ENCODE results near the gene CFAP61.

Gene CFAP61

GRCh38 chr20:20010639-20011500, 41.5 kb upstream of the CFAP61 start:
- TF ChIP-seq, protein P1, sequence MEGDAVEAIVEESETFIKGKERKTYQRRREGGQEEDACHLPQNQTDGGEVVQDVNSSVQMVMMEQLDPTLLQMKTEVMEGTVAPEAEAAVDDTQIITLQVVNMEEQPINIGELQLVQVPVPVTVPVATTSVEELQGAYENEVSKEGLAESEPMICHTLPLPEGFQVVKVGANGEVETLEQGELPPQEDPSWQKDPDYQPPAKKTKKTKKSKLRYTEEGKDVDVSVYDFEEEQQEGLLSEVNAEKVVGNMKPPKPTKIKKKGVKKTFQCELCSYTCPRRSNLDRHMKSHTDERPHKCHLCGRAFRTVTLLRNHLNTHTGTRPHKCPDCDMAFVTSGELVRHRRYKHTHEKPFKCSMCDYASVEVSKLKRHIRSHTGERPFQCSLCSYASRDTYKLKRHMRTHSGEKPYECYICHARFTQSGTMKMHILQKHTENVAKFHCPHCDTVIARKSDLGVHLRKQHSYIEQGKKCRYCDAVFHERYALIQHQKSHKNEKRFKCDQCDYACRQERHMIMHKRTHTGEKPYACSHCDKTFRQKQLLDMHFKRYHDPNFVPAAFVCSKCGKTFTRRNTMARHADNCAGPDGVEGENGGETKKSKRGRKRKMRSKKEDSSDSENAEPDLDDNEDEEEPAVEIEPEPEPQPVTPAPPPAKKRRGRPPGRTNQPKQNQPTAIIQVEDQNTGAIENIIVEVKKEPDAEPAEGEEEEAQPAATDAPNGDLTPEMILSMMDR (IDR thresholded peaks at IDR 0.05; ENCODE audit: borderline replicate concordance, control extremely low read depth, extremely low read depth, insufficient read depth, missing control alignments), result no peak
- in situ Hi-C loops (cut with MboI; ENCODE audit: low sequenced_read_pairs, unreplicated experiment), result no loop called here
- DNase-seq (ENCODE audit: low spot score), result no peak

DNA sequence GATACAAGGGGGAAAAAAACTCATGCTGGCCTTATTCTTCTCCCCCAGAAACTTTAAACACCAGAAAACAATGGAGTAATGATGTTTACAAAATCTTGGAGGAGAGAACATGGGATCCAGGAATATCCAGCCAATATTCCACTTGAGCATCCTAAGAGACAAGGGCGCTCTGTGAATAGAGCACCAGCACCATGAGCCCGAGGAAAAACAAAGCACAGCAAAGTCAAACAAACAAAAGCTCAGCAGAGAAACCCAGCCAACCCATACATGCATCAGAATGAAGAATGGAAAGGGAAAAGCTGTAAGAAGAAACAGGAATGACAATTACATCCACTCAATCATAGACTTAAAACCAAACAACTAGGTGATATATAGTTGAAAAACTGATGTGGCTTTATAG, 39.8 kb upstream of the CFAP61 start:
- in situ Hi-C loops (cut with MboI; ENCODE audit: low sequenced_read_pairs, unreplicated experiment), result no loop called here
- no peak for DNase-seq (ENCODE audit: low spot score)
- TF ChIP-seq, protein P1 (IDR thresholded peaks at IDR 0.05; ENCODE audit: borderline replicate concordance, control extremely low read depth, extremely low read depth, insufficient read depth, missing control alignments), result no peak

DNA sequence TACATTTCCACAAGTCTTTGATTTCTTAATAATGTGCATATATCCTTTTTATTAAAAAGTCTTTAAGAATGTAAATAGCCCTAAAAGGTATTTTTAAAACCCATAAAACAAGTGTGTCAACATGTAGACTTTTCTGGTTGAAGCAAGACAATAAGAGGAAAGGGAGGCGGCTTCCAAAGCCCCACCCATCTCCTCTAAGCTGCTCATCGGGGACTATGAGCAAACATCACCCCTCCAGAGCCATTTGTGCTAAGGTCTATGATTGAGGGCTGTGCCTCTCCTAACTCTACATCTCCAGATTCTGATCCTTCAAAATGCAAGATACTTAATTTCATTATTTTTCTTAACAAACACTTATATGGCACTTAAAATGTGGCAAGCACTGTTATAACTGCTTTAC, 37.7 kb upstream of the CFAP61 start:
- in situ Hi-C loops (cut with MboI; ENCODE audit: low sequenced_read_pairs, unreplicated experiment), result no loop called here
- TF ChIP-seq, protein P1 (IDR thresholded peaks at IDR 0.05; ENCODE audit: borderline replicate concordance, control extremely low read depth, extremely low read depth, insufficient read depth, missing control alignments), result no peak

GRCh38 chr20:20017001-20017843, 35.1 kb upstream of the CFAP61 start, which contains the start of gene NAA20:
Gene NAA20 (plus strand): TSS chr20:20017362. CDS start chr20:20017397, 35 bp downstream.
- DNase-seq (ENCODE audit: low spot score), result peak; percentile 96
- TF ChIP-seq, protein P1 (IDR thresholded peaks at IDR 0.05; ENCODE audit: borderline replicate concordance, control extremely low read depth, extremely low read depth, insufficient read depth, missing control alignments), result peak; percentile 75
- in situ Hi-C loops (cut with MboI; ENCODE audit: low sequenced_read_pairs, unreplicated experiment), result no loop called here

More for the DNA sequence above, 37.7 kb upstream of the CFAP61 start:
- DNase-seq (ENCODE audit: low spot score), result no peak

- no peak for DNase-seq (ENCODE audit: low spot score)
- in situ Hi-C loops (cut with MboI; ENCODE audit: low sequenced_read_pairs, unreplicated experiment), result no loop called here
- TF ChIP-seq, protein P1 (IDR thresholded peaks at IDR 0.05; ENCODE audit: borderline replicate concordance, control extremely low read depth, extremely low read depth, insufficient read depth, missing control alignments), result no peak
Observed at GRCh38 chr20:20017844-20018185, 34.5 kb upstream of the CFAP61 start.

- in situ Hi-C loops (cut with MboI; ENCODE audit: low sequenced_read_pairs, unreplicated experiment), result no loop called here
- TF ChIP-seq, protein P1 (IDR thresholded peaks at IDR 0.05; ENCODE audit: borderline replicate concordance, control extremely low read depth, extremely low read depth, insufficient read depth, missing control alignments), result no peak
- no peak for DNase-seq (ENCODE audit: low spot score)
Observed at GRCh38 chr20:20018366-20018765, 34.0 kb upstream of the CFAP61 start.
